Measurements from ENCODE around the gene EHMT1. TPM values are rescaled to one million over a fixed set of nuclear protein-coding genes. Genes with fewer than 3 reads are reported as not detected.
"Not testable (repeated sequence)": the region's sequence is repeated elsewhere in the genome, so short reads cannot be mapped to it uniquely, and the experiment has no call there.

EHMT1 gene
- total RNA-seq, 1 donor = 43.6 TPM

DNA sequence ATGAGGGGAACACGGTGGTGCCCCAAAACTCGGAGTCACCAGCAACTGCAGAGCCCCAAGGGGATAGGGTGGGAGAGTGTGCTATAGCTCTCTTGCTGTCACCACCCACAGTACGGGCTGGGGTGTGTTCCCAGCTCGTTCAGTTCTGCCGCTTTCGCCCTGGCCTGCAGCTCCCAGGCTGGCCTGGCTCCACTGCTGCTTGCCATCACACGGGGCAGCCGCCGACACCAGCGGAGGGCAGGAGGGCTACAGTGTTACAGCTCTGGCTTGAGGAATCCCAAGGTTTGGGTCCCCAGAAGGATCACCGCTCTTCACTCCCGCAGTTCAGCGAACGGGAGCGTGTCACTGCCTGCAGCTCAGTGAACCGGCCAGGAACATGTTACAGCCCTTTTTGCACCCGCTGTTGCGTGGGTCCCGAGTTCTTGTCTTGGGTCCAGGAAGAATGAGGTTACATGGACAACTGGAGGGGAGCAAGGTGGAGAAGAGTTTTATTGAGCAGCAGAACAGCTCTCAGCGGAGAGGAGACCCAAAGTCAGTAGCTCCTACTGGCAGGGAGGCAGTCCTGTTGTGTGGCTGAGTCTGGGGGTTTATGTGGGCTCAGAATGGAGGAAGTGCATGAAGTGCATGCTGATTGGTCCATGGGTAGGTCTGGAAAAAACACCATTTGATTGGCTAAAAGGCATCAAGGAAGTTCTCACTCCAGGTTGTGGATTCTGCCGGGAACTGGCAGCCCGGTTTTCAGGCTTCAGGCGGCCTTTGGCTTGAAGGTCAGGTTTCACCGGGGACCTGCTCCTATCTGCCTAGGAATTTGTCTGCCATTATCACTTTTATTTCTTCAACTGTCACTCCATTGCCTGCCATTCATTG, 113.4 kb downstream of the EHMT1 start:
- no peak overlapping the region for H3K4me3 ChIP-seq (ENCODE audit: low read depth, low read length)
- TF ChIP-seq, protein P1, sequence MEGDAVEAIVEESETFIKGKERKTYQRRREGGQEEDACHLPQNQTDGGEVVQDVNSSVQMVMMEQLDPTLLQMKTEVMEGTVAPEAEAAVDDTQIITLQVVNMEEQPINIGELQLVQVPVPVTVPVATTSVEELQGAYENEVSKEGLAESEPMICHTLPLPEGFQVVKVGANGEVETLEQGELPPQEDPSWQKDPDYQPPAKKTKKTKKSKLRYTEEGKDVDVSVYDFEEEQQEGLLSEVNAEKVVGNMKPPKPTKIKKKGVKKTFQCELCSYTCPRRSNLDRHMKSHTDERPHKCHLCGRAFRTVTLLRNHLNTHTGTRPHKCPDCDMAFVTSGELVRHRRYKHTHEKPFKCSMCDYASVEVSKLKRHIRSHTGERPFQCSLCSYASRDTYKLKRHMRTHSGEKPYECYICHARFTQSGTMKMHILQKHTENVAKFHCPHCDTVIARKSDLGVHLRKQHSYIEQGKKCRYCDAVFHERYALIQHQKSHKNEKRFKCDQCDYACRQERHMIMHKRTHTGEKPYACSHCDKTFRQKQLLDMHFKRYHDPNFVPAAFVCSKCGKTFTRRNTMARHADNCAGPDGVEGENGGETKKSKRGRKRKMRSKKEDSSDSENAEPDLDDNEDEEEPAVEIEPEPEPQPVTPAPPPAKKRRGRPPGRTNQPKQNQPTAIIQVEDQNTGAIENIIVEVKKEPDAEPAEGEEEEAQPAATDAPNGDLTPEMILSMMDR (IDR thresholded peaks at IDR 0.05; ENCODE audit: insufficient read depth, low read depth, low read length) = no peak
- no peak for DNase-seq (ENCODE audit: low read depth)

DNA sequence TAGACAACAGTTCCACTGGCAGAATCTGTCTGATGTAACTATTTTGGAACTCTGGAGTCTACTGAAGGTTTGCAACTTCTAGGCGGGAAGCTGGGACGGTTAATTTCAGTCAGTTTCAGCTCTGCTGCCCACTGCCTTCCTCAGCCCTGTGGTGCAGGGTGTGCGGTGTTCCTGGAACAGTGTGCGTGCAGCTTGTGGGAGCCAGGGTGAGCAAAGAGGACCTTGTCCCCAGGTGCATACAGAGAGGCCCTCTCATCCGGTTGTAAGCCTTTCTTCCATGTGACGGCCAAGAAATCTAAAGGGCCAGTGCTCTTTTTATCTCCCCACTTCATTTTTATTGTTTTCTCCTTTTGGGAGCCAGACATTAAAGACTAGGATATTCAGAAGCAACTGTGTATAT, 114.6 kb downstream of the EHMT1 start:
- H3K4me3 ChIP-seq (ENCODE audit: low read depth, low read length) = no peak overlapping the region
- no peak for DNase-seq (ENCODE audit: low read depth)
- TF ChIP-seq, protein P1 (IDR thresholded peaks at IDR 0.05; ENCODE audit: insufficient read depth, low read depth, low read length) = no peak

DNA sequence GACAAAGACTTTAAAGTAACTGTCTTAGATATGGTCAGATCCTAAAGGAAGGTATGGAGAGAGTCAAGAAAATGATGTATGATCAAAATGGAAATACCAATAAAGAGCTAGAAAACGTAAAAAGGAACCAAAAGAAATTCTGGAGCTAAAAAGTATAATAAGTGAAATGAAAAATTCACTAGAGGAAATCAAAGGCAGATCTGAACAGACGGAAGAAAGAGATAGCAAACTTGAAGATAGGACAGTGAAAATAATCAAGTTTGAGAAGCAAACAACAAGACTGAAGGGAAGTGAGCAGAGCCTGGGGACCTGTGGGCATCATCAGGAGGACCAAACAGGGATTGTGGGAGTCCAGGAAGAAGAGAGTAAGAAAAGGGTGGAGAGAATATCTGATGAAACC, 115.4 kb downstream of the EHMT1 start:
- H3K4me3 ChIP-seq (ENCODE audit: low read depth, low read length) = no peak overlapping the region
- TF ChIP-seq, protein P1 (IDR thresholded peaks at IDR 0.05; ENCODE audit: insufficient read depth, low read depth, low read length) = no peak
- DNase-seq (ENCODE audit: low read depth) = no peak

DNA sequence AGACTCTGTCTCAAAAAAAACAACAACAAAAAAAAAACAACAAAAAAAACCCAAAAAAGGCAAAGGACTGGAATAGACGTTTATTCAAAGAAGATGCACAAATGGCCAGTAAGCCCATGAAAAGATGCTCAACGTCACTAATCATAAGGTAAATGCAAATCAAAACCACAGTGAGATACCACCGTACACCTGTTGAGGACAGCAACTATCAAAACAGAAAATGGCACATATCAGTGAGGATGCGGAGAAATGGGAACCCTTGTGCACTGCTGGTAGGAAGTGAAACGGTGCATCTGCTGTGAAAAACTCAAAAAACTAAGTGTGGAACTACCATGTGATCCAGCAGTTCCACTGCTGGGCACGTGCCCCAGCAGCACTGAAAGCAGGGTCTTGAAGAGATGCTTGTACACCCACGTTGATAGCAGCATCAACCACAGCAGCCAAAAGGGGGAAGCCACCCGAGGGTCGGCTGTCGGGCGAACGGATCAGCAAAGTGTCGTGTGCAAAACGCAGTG, 119.4 kb downstream of the EHMT1 start:
- not testable (repeated sequence) for H3K4me3 ChIP-seq (ENCODE audit: low read depth, low read length); DNase-seq (ENCODE audit: low read depth)

DNA sequence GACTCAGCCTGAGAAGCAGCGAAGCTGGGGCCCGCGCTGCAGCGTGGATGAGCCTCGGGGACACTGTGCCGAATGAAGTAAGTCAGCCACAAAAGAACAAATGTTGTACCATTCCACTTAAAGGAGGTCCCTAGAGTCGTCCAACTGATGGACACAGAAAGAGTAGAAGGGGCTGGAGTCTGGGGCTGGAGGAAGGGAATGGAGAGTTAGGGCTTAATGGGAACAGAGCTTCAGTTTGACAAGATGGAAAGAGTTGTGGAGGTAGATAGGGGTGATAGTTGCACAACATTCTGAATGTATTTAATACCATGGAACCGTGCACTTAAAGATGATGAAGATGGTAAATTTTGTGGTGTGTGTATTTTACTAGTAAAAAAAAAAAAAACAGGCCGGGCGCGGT, 119.9 kb downstream of the EHMT1 start:
- no peak overlapping the region for H3K4me3 ChIP-seq (ENCODE audit: low read depth, low read length)
- TF ChIP-seq, protein P1 (IDR thresholded peaks at IDR 0.05; ENCODE audit: insufficient read depth, low read depth, low read length) = no peak
- DNase-seq (ENCODE audit: low read depth) = no peak

DNA sequence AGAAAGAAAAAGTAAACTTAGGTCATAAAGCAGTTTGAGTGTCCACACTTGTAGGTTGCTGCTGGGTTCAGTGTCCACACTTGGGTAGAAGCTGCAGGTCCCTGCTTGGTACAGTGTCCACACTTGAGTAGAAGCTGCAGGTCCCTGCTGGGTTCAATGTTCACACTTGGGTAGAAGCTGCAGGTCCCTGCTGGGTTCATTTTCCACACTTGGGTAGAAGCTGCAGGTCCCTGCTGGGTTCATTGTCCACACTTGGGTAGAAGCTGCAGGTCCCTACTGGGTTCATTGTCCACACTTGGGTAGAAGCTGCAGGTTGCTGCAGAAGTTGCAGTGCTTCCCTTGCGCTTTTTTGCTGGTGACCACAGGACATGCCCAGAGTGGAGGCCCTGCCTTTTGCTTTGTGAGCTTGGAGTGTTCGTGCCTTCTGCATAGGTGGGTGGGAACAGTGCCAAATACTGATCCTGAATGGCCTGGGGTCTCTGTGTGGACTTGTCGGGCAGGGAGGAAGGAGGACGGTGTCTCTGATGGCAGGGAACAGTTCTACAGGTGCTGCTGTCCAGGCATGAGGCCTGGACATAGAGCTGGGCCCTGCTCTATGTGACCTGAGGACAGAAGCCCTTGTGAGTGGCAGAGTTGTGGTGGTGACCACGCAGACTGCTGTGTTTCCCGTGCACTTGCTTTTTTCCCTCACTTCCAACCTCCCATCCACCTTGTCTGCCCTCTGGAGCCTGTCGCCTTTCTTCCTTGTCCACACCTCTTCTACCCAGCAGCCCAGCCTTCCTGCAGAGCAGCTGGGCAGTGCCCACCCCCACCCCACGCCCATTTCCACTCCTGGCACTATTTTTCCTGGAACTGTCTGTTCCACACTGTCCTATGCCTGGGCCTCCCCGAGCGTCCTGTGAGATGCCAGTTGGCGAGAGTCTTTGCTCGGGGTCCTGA, 120.8 kb downstream of the EHMT1 start:
- no peak for DNase-seq (ENCODE audit: low read depth)
- TF ChIP-seq, protein P1 (IDR thresholded peaks at IDR 0.05; ENCODE audit: insufficient read depth, low read depth, low read length) = no peak

DNA sequence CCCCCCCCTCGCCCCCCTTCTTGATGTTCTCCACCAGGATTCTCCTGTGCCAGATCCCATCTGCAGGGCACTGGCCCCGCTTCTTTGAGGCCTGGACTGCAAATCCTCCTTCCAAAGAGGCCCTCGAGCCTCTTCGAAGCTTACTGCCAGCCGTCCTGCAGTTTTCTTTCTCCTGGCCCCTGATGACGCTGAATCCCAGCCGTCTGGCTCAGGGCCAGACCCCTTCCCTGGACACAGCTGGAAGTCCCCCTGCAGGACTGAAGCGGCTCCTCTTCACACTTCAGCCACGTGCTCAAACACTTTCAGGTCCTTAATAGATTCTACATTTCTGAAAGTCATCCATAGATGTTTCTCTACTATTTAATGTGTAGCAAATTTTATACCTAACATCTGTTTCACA, 121.5 kb downstream of the EHMT1 start:
- DNase-seq (ENCODE audit: low read depth) = peak; percentile 78
- TF ChIP-seq, protein P1 (IDR thresholded peaks at IDR 0.05; ENCODE audit: insufficient read depth, low read depth, low read length) = peak; percentile 30

More for the DNA sequence above, 120.8 kb downstream of the EHMT1 start:
- no peak overlapping the region for H3K4me3 ChIP-seq (ENCODE audit: low read depth, low read length)

More for the DNA sequence above, 121.5 kb downstream of the EHMT1 start:
- no peak overlapping the region for H3K4me3 ChIP-seq (ENCODE audit: low read depth, low read length)
